GM18861 (cell line): ENCODE data around the gene KLHL40.
"Not testable (repeated sequence)": the region's sequence is repeated elsewhere in the genome, so short reads cannot be mapped to it uniquely, and the experiment has no call there.

Experiments
- ATAC-seq: cut with Tn5 transposase; IDR thresholded peaks from one replicate; pipeline ENCODE4 v1.9.1; 2021; ENCODE audit not compliant: unreplicated experiment

Gene KLHL40

GRCh38 chr3:42717306-42717705 lies 32.0 kb downstream of the KLHL40 start:
- ATAC-seq: no peak

GRCh38 chr3:42718338-42718737 lies 33.0 kb downstream of the KLHL40 start:
- no peak for ATAC-seq

- ATAC-seq: no peak
These were observed 33.7 kb downstream of the KLHL40 start for GRCh38 chr3:42719002-42719401.

- no peak for ATAC-seq
These were observed 34.8 kb downstream of the KLHL40 start for GRCh38 chr3:42720126-42720525.

GRCh38 chr3:42721690-42722089 lies 36.4 kb downstream of the KLHL40 start:
- ATAC-seq: no peak

- ATAC-seq: not testable (repeated sequence)
These were observed 37.1 kb downstream of the KLHL40 start for GRCh38 chr3:42722442-42722841.

- no peak for ATAC-seq
These were observed 37.9 kb downstream of the KLHL40 start for GRCh38 chr3:42723219-42723618.

- no peak for ATAC-seq
These were observed 40.1 kb downstream of the KLHL40 start for GRCh38 chr3:42725454-42725853.

GRCh38 chr3:42728056-42728455 lies 42.7 kb downstream of the KLHL40 start:
- ATAC-seq: no peak

GRCh38 chr3:42728668-42729364 lies 43.5 kb downstream of the KLHL40 start:
- ATAC-seq: no peak

GRCh38 chr3:42729404-42730145 lies 44.2 kb downstream of the KLHL40 start:
- ATAC-seq: no peak

GRCh38 chr3:42730294-42730693 lies 45.0 kb downstream of the KLHL40 start:
- no peak for ATAC-seq

GRCh38 chr3:42730706-42731420 lies 45.5 kb downstream of the KLHL40 start:
- no peak for ATAC-seq

- no peak for ATAC-seq
These were observed 46.3 kb downstream of the KLHL40 start for GRCh38 chr3:42731476-42732195.

GRCh38 chr3:42732196-42732828 lies 47.0 kb downstream of the KLHL40 start:
- no peak for ATAC-seq

GRCh38 chr3:42732829-42733459 lies 47.6 kb downstream of the KLHL40 start:
- ATAC-seq: no peak

GRCh38 chr3:42733501-42734262 lies 48.3 kb downstream of the KLHL40 start:
- ATAC-seq: no peak

GRCh38 chr3:42734263-42734860 lies 49.0 kb downstream of the KLHL40 start:
- ATAC-seq: no peak

GRCh38 chr3:42735019-42735418 lies 49.7 kb downstream of the KLHL40 start:
- ATAC-seq: no peak
